LNCAP (cell line): ENCODE measurements around the gene PYY.

Experiments used
- CTCF ChIP-seq: fragments of 450-650 bp; IDR thresholded peaks from 2 replicates; pipeline ENCODE4 v1.5.1; 2017; ENCODE audit warnings: mild to moderate bottlenecking

PYY gene

GRCh38 chr17:43958748-43959352, 5.1 kb upstream of the PYY start:
- no peak for TF ChIP-seq CTCF

- no peak for TF ChIP-seq CTCF
Observed at GRCh38 chr17:43956222-43956621, 2.5 kb upstream of the PYY start.

- no peak for TF ChIP-seq CTCF
Observed at GRCh38 chr17:43952724-43953666, 745 bp downstream of the PYY start.

GRCh38 chr17:43952351-43952723, 1.4 kb downstream of the PYY start:
- no peak for TF ChIP-seq CTCF

GRCh38 chr17:43951750-43952149, 2.0 kb downstream of the PYY start:
- TF ChIP-seq CTCF, result no peak

- TF ChIP-seq CTCF, result no peak
Observed at GRCh38 chr17:43950554-43950953, 3.2 kb downstream of the PYY start.

GRCh38 chr17:43949781-43950180, 4.0 kb downstream of the PYY start:
- TF ChIP-seq CTCF, result no peak
